ENCODE data around the gene PHOX2A. TPM values are rescaled to one million over a fixed set of nuclear protein-coding genes. Genes with fewer than 3 reads are reported as not detected.
"Not testable (repeated sequence)": the region's sequence is repeated elsewhere in the genome, so short reads cannot be mapped to it uniquely, and the experiment has no call there.

Gene PHOX2A
- total RNA-seq = not detected in 2 replicates
- long read RNA-seq = 0 reads

DNA sequence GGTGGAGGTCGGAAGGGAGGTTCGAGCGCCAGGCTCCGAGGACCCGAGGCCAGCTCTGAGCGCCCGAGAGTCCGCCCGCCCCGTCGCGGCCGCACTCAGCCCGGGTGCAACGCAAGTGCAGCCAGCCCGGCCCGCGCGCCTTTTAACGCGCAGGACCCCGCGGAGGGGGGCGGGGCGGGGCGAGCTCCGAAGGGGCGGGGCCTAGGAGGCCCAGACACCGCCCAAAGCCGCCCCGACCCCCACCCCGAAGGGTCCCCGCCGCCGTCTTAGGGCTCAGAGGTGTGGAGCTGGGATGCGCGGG, at the start of gene PHOX2A:
Gene PHOX2A, minus strand, starts transcription at position 117 of the 301 bp plus-strand sequence. CDS start 172 bp downstream, outside the sequence.
- TF ChIP-seq, protein P1, sequence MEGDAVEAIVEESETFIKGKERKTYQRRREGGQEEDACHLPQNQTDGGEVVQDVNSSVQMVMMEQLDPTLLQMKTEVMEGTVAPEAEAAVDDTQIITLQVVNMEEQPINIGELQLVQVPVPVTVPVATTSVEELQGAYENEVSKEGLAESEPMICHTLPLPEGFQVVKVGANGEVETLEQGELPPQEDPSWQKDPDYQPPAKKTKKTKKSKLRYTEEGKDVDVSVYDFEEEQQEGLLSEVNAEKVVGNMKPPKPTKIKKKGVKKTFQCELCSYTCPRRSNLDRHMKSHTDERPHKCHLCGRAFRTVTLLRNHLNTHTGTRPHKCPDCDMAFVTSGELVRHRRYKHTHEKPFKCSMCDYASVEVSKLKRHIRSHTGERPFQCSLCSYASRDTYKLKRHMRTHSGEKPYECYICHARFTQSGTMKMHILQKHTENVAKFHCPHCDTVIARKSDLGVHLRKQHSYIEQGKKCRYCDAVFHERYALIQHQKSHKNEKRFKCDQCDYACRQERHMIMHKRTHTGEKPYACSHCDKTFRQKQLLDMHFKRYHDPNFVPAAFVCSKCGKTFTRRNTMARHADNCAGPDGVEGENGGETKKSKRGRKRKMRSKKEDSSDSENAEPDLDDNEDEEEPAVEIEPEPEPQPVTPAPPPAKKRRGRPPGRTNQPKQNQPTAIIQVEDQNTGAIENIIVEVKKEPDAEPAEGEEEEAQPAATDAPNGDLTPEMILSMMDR (IDR thresholded peaks at IDR 0.05) = no peak
- H3K4me3 Mint-ChIP-seq (ENCODE audit: unreplicated experiment) = peak within 1 kb of the TSS; percentile 56
- peaks cover 18% of the 10 kb centered on the region for H3K4me1 Mint-ChIP-seq (ENCODE audit: unreplicated experiment)
- H3K36me3 Mint-ChIP-seq (ENCODE audit: unreplicated experiment) = peaks cover 5% of the 10 kb centered on the region
- no peak for DNase-seq (ENCODE audit: extremely low spot score, unreplicated experiment)
- no peaks in the 10 kb centered on the region for H3K9me3 Mint-ChIP-seq (ENCODE audit: unreplicated experiment)
- no peak within 1 kb of the TSS for H3K27ac Mint-ChIP-seq (ENCODE audit: unreplicated experiment)
- peaks cover 27% of the 10 kb centered on the region for H3K27me3 Mint-ChIP-seq (ENCODE audit: unreplicated experiment)

DNA sequence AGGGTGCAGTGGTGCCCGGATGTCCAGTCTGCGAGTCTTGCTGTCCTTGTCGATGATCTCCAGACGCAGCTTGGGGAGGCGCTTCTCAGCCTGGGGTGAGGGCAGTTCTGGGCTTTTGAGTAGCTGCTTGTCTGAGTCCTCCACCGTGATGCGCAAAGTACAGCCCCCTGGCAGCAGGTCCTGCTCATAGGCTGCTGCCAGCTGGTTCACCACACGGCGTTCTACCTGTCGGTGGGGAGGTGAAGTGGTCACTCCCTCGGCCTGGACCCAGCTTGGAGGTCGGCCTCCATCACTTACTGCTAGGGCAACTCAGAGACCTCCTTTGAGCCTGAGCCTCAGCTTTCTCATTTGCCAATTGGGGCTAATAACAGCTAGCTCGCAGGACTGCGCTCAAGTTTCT, 49.4 kb upstream of the PHOX2A start:
- H3K9me3 Mint-ChIP-seq (ENCODE audit: unreplicated experiment) = no peaks in the 10 kb centered on the region
- no peaks in the 10 kb centered on the region for H3K4me1 Mint-ChIP-seq (ENCODE audit: unreplicated experiment)
- H3K4me3 Mint-ChIP-seq (ENCODE audit: unreplicated experiment) = no peak overlapping the region
- no peaks in the 10 kb centered on the region for H3K27me3 Mint-ChIP-seq (ENCODE audit: unreplicated experiment)
- H3K27ac Mint-ChIP-seq (ENCODE audit: unreplicated experiment) = no peak overlapping the region
- TF ChIP-seq, protein P1 (IDR thresholded peaks at IDR 0.05) = no peak
- no peak for DNase-seq (ENCODE audit: extremely low spot score, unreplicated experiment)
- peaks cover 10% of the 10 kb centered on the region for H3K36me3 Mint-ChIP-seq (ENCODE audit: unreplicated experiment)

DNA sequence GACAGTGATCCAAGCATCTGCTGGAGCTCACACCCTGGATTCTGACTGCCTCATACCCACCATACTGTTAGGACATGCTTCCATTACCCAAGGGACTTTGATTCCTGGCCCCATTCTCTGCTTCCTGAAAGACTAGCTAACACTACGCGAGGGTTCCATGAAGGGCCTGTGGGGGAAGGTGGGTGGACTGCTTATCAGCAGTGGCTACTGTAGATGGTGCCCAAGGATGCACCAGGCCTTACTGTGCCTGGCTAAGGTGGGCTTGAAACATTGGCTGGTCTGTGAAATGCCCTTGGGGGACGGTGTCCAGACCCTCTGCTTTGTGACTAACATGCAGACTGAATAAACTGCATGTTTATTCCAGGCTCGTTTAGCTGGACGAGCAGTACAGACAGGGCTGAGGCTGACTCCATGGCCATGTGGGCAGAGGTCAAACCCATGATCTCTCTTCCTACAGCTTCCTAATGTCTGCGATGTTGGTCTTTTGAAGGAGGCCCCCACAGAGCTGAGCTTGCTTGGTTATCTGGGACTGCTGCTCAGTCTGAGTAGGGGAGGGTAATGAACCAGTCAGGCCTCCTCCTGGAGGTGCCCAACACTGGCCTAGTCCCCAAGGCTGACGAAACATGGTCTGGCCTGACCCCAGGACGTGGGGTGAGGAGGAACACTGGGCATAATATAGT, 48.3 kb upstream of the PHOX2A start:
- Mint-ChIP-seq H3K4me1 (ENCODE audit: unreplicated experiment) (no peaks in the 10 kb centered on the region), H3K36me3 (ENCODE audit: unreplicated experiment) (peaks cover 10% of the 10 kb centered on the region), H3K27ac (ENCODE audit: unreplicated experiment) (no peak overlapping the region), H3K27me3 (ENCODE audit: unreplicated experiment) (no peaks in the 10 kb centered on the region), H3K9me3 (ENCODE audit: unreplicated experiment) (no peaks in the 10 kb centered on the region), H3K4me3 (ENCODE audit: unreplicated experiment) (no peak overlapping the region)
- DNase-seq (ENCODE audit: extremely low spot score, unreplicated experiment) = peak; percentile 42
- TF ChIP-seq, protein P1 (IDR thresholded peaks at IDR 0.05) = no peak

DNA sequence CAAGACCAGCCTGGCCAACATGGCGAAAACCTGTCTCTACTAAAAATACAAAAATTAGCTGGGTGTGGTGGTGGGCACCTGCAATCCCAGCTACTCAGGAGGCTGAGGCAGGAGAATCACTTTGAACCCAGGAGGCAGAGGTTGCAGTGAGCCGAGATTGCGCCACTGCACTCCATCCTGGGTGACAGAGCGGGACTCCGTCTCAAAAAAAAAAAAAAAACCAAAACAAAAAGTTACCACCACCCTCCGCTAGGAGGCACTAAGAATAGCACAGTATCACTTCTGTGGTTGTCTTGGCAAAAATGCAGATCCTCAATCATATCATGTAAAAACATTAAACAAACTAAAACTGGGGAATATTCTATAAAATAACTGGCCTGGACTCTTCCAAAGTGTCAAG, 46.8 kb upstream of the PHOX2A start:
- not testable (repeated sequence) for H3K4me3 Mint-ChIP-seq (ENCODE audit: unreplicated experiment); H3K27ac Mint-ChIP-seq (ENCODE audit: unreplicated experiment); DNase-seq (ENCODE audit: extremely low spot score, unreplicated experiment); H3K9me3 Mint-ChIP-seq (ENCODE audit: unreplicated experiment); H3K4me1 Mint-ChIP-seq (ENCODE audit: unreplicated experiment); H3K27me3 Mint-ChIP-seq (ENCODE audit: unreplicated experiment)
- TF ChIP-seq, protein P1 (IDR thresholded peaks at IDR 0.05) = peak; percentile 36
- peaks cover 10% of the 10 kb centered on the region for H3K36me3 Mint-ChIP-seq (ENCODE audit: unreplicated experiment)

DNA sequence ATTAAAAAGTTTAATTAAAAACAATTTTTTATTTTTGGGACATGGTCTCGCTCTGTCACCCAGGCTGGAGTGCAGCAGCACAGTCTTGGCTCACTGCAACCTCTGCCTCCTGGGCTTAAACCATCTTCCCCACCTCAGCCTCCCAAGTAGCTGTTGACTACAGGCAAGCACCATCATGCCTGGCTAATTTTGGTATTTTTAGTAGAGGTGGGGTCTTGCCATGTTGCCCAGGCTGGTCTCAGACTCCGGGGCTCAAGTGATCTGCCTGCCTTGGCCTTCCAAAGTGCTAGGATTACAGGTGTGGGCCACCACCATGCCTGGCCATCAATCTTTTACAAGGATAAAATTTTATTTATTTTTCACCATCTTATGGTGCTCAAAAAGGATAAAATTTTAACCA, 43.3 kb upstream of the PHOX2A start:
- peak; percentile 49 for DNase-seq (ENCODE audit: extremely low spot score, unreplicated experiment)
- H3K4me3 Mint-ChIP-seq (ENCODE audit: unreplicated experiment) = no peak overlapping the region
- no peaks in the 10 kb centered on the region for H3K4me1 Mint-ChIP-seq (ENCODE audit: unreplicated experiment)
- H3K9me3 Mint-ChIP-seq (ENCODE audit: unreplicated experiment) = no peaks in the 10 kb centered on the region
- H3K36me3 Mint-ChIP-seq (ENCODE audit: unreplicated experiment) = no peaks in the 10 kb centered on the region
- TF ChIP-seq, protein P1 (IDR thresholded peaks at IDR 0.05) = no peak
- no peak overlapping the region for H3K27ac Mint-ChIP-seq (ENCODE audit: unreplicated experiment)
- peaks cover 14% of the 10 kb centered on the region for H3K27me3 Mint-ChIP-seq (ENCODE audit: unreplicated experiment)
